GM23338 (cell line): ENCODE data around the gene MCTP1. TPM values are rescaled to one million over a fixed set of nuclear protein-coding genes. Genes with fewer than 3 reads are reported as not detected.

ENCODE experiments used
- ATAC-seq: fragments of 200-7000 bp; cut with Tn5 transposase; 3 replicates; pipeline ENCODE4 v1.9.1; 2020
- DNase-seq: peaks from one replicate; pipeline ENCODE4 v3.0.0-alpha.2; 2015; ENCODE audit warnings: low spot score
- H2AFZ ChIP-seq: fragments of 200-600 bp; sonication (generic); 2 replicates; pipeline ENCODE4 v1.8.0; 2016; ENCODE audit warnings: antibody characterized with exemption, mild to moderate bottlenecking, moderate library complexity
- H3F3A ChIP-seq: fragments of 200-600 bp; sonication (generic); replicated peaks from 2 replicates; pipeline ENCODE4 v1.8.0; 2017; ENCODE audit warnings: antibody characterized with exemption, mixed run types, low read depth
- H3K27ac ChIP-seq: fragments of 200-600 bp; sonication (generic); 2 replicates; pipeline ENCODE4 v1.6.1; 2016; ENCODE audit warnings: low read depth
- H3K27me3 ChIP-seq: fragments of 200-600 bp; sonication (generic); 2 replicates; pipeline ENCODE4 v1.8.0; 2016; ENCODE audit warnings: mild to moderate bottlenecking, mixed run types, moderate library complexity; ENCODE audit not compliant: insufficient read depth
- H3K36me3 ChIP-seq: fragments of 200-600 bp; sonication (generic); 2 replicates; pipeline ENCODE4 v1.8.0; 2016; ENCODE audit warnings: mild to moderate bottlenecking; ENCODE audit not compliant: insufficient read depth
- H3K4me1 ChIP-seq: fragments of 200-600 bp; sonication (generic); 2 replicates; pipeline ENCODE4 v1.8.0; 2016; ENCODE audit warnings: mild to moderate bottlenecking, moderate library complexity; ENCODE audit not compliant: insufficient read depth
- H3K4me2 ChIP-seq: fragments of 200-600 bp; sonication (generic); 2 replicates; pipeline ENCODE4 v1.7.1; 2017; ENCODE audit warnings: mixed run types
- H3K4me3 ChIP-seq: fragments of 200-600 bp; sonication (generic); 2 replicates; pipeline ENCODE4 v1.6.1; 2016; ENCODE audit warnings: mixed run types
- H3K79me2 ChIP-seq: fragments of 200-600 bp; sonication (generic); replicated peaks from 2 replicates; pipeline ENCODE4 v1.8.0; 2017; ENCODE audit warnings: mild to moderate bottlenecking; ENCODE audit not compliant: insufficient read depth
- H3K9me2 ChIP-seq: fragments of 200-600 bp; sonication (generic); 2 replicates; pipeline ENCODE4 v1.8.0; 2017; ENCODE audit not compliant: insufficient read depth
- H4K20me1 ChIP-seq: fragments of 200-600 bp; sonication (generic); replicated peaks from 2 replicates; pipeline ENCODE4 v1.8.0; 2017; ENCODE audit warnings: mild to moderate bottlenecking; ENCODE audit not compliant: insufficient read depth
- H3K27ac Mint-ChIP-seq: 2 replicates; pipeline ENCODE4 v1.8.0; 2020; ENCODE audit warnings: inconsistent platforms, mild to moderate bottlenecking, moderate library complexity, mixed read lengths
- H3K27me3 Mint-ChIP-seq: 3 replicates; pipeline ENCODE4 v1.8.0; 2022; ENCODE audit warnings: low read depth, mild to moderate bottlenecking, moderate library complexity, mixed read lengths, inconsistent platforms; ENCODE audit not compliant: insufficient read depth, poor library complexity
- H3K36me3 Mint-ChIP-seq: 3 replicates; pipeline ENCODE4 v1.8.0; 2021; ENCODE audit warnings: low read depth, mild to moderate bottlenecking, inconsistent platforms, moderate library complexity, mixed read lengths
- H3K4me1 Mint-ChIP-seq: 3 replicates; pipeline ENCODE4 v1.8.0; 2020; ENCODE audit warnings: mild to moderate bottlenecking, inconsistent platforms, mixed read lengths
- H3K4me3 Mint-ChIP-seq: 3 replicates; pipeline ENCODE4 v1.8.0; 2021; ENCODE audit warnings: moderate library complexity, mild to moderate bottlenecking, inconsistent platforms, mixed read lengths
- H3K9me3 Mint-ChIP-seq: 3 replicates; pipeline ENCODE4 v1.8.0; 2020; ENCODE audit warnings: moderate library complexity, mild to moderate bottlenecking, inconsistent platforms, mixed read lengths
- CREB1 ChIP-seq: fragments of 250-450 bp; sonication (Bioruptor Pico); IDR thresholded peaks from 2 replicates; pipeline ENCODE4 v1.5.0; 2020; ENCODE audit warnings: low read depth, mild to moderate bottlenecking, moderate library complexity
- CTCF ChIP-seq, 2 experiments: fragments of 200-600 bp in 1 of 2; sonication (generic) in 1 of 2; conservative IDR thresholded peaks; 2 replicates each; pipeline versions ENCODE4 v1.5.1 to v1.6.1; 2016 to 2017; ENCODE audit warnings: antibody characterized with exemption in 2 of 2, low read depth in 2 of 2, mild to moderate bottlenecking in 2 of 2, moderate library complexity in 1 of 2
- EZH2 ChIP-seq: fragments of 200-600 bp; sonication (generic); IDR thresholded peaks from one replicate; pipeline ENCODE4 v1.8.0; 2017; ENCODE audit warnings: antibody characterized with exemption, mild to moderate bottlenecking, low read depth; ENCODE audit not compliant: unreplicated experiment
- EZH2phosphoT487 ChIP-seq: fragments of 200-600 bp; sonication (generic); IDR thresholded peaks from one replicate; pipeline ENCODE4 v1.8.1; 2018; ENCODE audit warnings: antibody characterized with exemption; ENCODE audit not compliant: unreplicated experiment
- JUNB ChIP-seq: IDR thresholded peaks from one replicate; pipeline ENCODE4 v1.6.1; 2016; ENCODE audit warnings: antibody characterized with exemption; ENCODE audit not compliant: unreplicated experiment
- NANOG ChIP-seq: IDR thresholded peaks from 2 replicates; pipeline ENCODE4 v1.6.1; 2016; ENCODE audit warnings: antibody characterized with exemption, borderline replicate concordance
- POLR2AphosphoS5 ChIP-seq: IDR thresholded peaks from 2 replicates; pipeline ENCODE4 v1.6.1; 2016; ENCODE audit warnings: antibody characterized with exemption, low read depth
- STAT1 ChIP-seq: IDR thresholded peaks from one replicate; pipeline ENCODE4 v1.6.1; 2016; ENCODE audit warnings: antibody characterized with exemption; ENCODE audit not compliant: unreplicated experiment
- ZNF114 ChIP-seq: fragments of 250-450 bp; sonication (Bioruptor Pico); IDR thresholded peaks from 2 replicates; pipeline ENCODE4 v1.5.0; 2020; ENCODE audit warnings: mild to moderate bottlenecking, moderate library complexity
- ZNF331 ChIP-seq: fragments of 250-450 bp; sonication (Bioruptor Pico); IDR thresholded peaks from 2 replicates; pipeline ENCODE4 v1.5.0; 2020; ENCODE audit warnings: low read depth, mild to moderate bottlenecking, moderate library complexity
- polyA plus RNA-seq: library from polyadenylated mRNA; unstranded; fragments of >200 nt; fragmentation: Nextera tagmentation; extraction: Ambion mirVana; gene quantifications from 2 replicates; pipeline ENCODE4 v1.2.1, GENCODE V29; 2016
- total RNA-seq: library from RNA; depleted of rRNA; stranded (reverse); fragments of >200 nt; shearing (Covaris generic); gene quantifications from 2 replicates; pipeline ENCODE4 v1.2.3, GENCODE V29; 2014
- TF ChIP-seq, protein P1 (sequence below): IDR thresholded peaks from one replicate; pipeline ENCODE4 v1.6.1; 2018; ENCODE audit warnings: antibody characterized with exemption; ENCODE audit not compliant: unreplicated experiment
- TF ChIP-seq, protein P2 (sequence below): IDR thresholded peaks from 2 replicates; pipeline ENCODE4 v1.6.1; 2016; ENCODE audit warnings: antibody characterized with exemption

Gene MCTP1
- total and polyA plus RNA-seq, 2 experiments from 2014 or later: 3.7 to 4.2 TPM

DNA sequence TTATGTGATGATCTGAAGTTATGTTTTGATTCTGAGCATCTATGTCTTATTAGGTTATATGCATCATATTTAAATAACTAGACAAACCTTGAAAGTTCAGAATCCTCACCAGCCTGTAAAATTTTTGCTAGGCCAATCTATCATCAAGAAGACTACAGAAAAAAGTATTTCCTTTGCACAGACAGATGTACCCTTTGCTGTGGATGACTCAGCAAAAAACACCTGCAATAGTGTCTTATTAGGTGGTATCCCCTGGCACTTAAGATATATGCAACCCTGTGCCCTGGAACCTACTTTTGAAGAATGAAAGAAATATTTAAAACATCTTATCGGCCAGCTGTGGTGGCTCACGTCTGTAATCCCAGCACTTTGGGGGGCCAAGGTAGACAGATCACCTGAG is 535.9 kb downstream of the MCTP1 start (continued):
- TF ChIP-seq, protein P1, sequence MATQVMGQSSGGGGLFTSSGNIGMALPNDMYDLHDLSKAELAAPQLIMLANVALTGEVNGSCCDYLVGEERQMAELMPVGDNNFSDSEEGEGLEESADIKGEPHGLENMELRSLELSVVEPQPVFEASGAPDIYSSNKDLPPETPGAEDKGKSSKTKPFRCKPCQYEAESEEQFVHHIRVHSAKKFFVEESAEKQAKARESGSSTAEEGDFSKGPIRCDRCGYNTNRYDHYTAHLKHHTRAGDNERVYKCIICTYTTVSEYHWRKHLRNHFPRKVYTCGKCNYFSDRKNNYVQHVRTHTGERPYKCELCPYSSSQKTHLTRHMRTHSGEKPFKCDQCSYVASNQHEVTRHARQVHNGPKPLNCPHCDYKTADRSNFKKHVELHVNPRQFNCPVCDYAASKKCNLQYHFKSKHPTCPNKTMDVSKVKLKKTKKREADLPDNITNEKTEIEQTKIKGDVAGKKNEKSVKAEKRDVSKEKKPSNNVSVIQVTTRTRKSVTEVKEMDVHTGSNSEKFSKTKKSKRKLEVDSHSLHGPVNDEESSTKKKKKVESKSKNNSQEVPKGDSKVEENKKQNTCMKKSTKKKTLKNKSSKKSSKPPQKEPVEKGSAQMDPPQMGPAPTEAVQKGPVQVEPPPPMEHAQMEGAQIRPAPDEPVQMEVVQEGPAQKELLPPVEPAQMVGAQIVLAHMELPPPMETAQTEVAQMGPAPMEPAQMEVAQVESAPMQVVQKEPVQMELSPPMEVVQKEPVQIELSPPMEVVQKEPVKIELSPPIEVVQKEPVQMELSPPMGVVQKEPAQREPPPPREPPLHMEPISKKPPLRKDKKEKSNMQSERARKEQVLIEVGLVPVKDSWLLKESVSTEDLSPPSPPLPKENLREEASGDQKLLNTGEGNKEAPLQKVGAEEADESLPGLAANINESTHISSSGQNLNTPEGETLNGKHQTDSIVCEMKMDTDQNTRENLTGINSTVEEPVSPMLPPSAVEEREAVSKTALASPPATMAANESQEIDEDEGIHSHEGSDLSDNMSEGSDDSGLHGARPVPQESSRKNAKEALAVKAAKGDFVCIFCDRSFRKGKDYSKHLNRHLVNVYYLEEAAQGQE: no peak
- TF ChIP-seq NANOG (no peak), CTCF (conservative IDR thresholded peaks at IDR 0.05; ENCODE audit: low read depth in 2 of 2) (no peak), ZNF331 (CRISPR knock-in tag) (no peak), EZH2 (no peak), JUNB (no peak), ZNF114 (CRISPR knock-in tag) (no peak), EZH2phosphoT487 (no peak), CREB1 (no peak), STAT1 (no peak)

DNA sequence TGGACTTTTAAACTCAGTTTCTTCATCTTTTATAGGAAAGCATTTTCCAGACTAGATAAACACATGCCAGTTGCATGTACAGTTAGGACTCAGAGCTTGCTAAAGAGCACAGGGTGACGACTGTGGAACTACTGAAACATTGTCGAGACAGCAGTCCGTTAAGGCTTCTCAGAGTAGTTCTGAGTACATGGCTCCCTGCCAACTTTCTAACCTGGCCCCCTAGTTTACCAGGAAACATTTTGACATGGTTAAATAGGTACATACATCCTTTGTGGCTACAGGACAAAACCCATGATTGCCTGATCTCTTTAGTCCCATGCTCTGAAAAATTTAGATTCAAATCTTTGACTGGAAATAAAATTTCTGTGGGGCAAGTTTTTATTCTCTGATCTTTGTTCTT is 536.7 kb downstream of the MCTP1 start:
- H3K27me3 Mint-ChIP-seq: peaks cover 7% of the 10 kb centered on the region
- Histone ChIP-seq H2AFZ (no peak overlapping the region), H3K4me1 (no peaks in the 10 kb centered on the region), H3K9me2 (no peaks in the 10 kb centered on the region; the same call in 1 of the 2 replicates), H3K79me2 (no peaks in the 10 kb centered on the region), H4K20me1 (no peaks in the 10 kb centered on the region), H3K4me2 (no peak overlapping the region), H3K27ac (no peak overlapping the region), H3K36me3 (no peaks in the 10 kb centered on the region), H3K27me3 (no peaks in the 10 kb centered on the region), H3K4me3 (no peak overlapping the region), H3F3A (no peaks in the 10 kb centered on the region)
- H3K4me3 Mint-ChIP-seq: no peak overlapping the region
- ATAC-seq (no peak), DNase-seq (no peak)
- no peaks in the 10 kb centered on the region for H3K9me3 Mint-ChIP-seq
- no peak overlapping the region for H3K27ac Mint-ChIP-seq
- no peaks in the 10 kb centered on the region for H3K36me3 Mint-ChIP-seq
- peaks cover 7% of the 10 kb centered on the region; the same call in 2 of the 3 replicates for H3K4me1 Mint-ChIP-seq
- TF ChIP-seq CREB1 (no peak), ZNF331 (CRISPR knock-in tag) (no peak), CTCF (conservative IDR thresholded peaks at IDR 0.05; ENCODE audit: low read depth in 2 of 2) (no peak), STAT1 (no peak), JUNB (no peak), EZH2phosphoT487 (no peak), POLR2AphosphoS5 (no peak), ZNF114 (CRISPR knock-in tag) (no peak), NANOG (no peak)
- TF ChIP-seq, protein P1: no peak
- TF ChIP-seq, protein P2, sequence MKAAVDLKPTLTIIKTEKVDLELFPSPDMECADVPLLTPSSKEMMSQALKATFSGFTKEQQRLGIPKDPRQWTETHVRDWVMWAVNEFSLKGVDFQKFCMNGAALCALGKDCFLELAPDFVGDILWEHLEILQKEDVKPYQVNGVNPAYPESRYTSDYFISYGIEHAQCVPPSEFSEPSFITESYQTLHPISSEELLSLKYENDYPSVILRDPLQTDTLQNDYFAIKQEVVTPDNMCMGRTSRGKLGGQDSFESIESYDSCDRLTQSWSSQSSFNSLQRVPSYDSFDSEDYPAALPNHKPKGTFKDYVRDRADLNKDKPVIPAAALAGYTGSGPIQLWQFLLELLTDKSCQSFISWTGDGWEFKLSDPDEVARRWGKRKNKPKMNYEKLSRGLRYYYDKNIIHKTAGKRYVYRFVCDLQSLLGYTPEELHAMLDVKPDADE: no peak
